Measurements from ENCODE around the gene METTL14. TPM values are rescaled to one million over a fixed set of nuclear protein-coding genes. Genes with fewer than 3 reads are reported as not detected.
"Not testable (repeated sequence)": the region's sequence is repeated elsewhere in the genome, so short reads cannot be mapped to it uniquely, and the experiment has no call there.

Gene METTL14
- total RNA-seq: 47.2 TPM

- DNase-seq (ENCODE audit: low spot score): peak; percentile 94
Measured at GRCh38 chr4:118684873-118685811, at the start of gene METTL14. METTL14 (plus strand) TSS chr4:118685392; CDS start chr4:118685535, 143 bp downstream.

DNA sequence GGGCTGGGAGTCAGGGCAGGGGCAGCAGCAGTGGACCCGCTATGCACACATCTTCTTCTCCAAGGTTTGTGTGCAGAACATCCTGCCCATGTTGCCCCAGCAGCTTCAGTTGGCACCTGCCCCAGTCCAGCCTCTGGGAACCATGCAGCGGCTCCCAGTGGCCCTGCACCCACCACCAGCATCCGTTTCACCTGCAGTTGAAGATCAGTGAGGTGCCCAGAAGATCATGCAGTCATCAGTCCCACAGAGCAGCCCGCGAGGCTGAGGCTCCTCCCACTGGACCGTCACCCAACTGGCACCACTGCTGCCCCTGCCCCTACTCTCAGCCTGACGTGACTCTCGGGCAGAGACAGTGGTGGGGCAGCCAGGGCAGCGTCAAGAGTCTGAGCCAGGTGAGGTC is 49.1 kb upstream of the METTL14 start:
- not testable (repeated sequence) for DNase-seq (ENCODE audit: low spot score)

DNA sequence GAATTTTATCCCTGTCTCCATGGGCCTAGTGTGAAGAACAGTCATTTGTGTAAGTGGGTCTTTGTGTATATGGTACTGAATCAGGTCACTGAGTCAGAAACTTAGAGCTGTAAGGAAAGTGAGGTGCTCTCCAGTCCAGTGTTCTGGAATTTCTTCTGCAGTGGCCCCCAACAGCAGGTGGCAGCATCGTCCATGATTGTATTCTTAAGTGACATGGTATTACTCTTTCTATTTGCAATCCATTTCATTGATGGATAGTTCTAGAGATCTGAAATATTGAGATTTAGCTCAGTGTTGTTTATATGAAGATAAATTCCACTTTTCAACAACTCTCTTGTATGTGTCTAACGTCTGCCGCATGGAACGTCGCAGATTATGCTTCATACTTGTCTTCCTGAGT is 20.5 kb upstream of the METTL14 start:
- DNase-seq (ENCODE audit: low spot score): peak; percentile 31

DNA sequence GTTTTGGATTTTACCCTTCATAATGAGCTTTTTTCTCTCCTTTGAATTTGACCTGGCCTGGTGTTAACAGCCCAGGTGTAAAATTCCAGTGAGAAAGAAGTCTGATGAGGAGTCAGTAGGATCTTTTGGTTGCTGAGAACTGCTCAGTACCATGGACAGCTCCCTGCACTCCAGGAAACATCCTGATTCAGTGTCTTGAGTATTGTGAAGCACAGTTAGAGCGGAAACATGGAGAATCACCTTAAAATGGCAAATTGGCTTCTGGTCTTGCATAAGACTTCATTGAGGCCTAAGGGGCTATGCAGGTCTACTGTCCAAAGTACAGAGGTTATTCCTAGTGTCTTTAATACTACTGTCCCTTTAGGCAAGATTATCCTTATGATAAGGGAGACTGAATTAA is 16.0 kb upstream of the METTL14 start:
- peak; percentile 76 for DNase-seq (ENCODE audit: low spot score)

- not testable (repeated sequence) for DNase-seq (ENCODE audit: low spot score)
Measured at GRCh38 chr4:118670968-118671367, 14.2 kb upstream of the METTL14 start.

DNA sequence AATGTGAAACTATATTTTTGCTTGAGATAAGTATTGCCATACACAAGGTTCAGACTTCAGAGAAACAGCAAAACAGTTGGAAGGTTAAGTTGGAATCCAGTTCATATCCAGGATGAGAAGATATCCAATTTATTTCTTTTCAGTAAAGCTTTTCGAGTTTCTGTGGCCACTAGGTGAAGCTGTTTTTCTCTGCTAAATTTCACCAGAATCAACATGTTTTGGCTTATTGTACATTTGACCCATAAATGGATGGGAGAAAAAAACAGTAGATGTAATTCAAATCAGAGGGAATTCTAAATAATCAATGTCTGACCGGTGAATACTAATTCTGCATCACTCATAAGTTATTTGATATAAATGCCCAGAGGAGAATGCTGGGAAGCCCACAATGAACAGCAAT is 9.1 kb upstream of the METTL14 start:
- no peak for DNase-seq (ENCODE audit: low spot score)

GRCh38 chr4:118680808-118681207 is 4.4 kb upstream of the METTL14 start:
- DNase-seq (ENCODE audit: low spot score): no peak

DNA sequence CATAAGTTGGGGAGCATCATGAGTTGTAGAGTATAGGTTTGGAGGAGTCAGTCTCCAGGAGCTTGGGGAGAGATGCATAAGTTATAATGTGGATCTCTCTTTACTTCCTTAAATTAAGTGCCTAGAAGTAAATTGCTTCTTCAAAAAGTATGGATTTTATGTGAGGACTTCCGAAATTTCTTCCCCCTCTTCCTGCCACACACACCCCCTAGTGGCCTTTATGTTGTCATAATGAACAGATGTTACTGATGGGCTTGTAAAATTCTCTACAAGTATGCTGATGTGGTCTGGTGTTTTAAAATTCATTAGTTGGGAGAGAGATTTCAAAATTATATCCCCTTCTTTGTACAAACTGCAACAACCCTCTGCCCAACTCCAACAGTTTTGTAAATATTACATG is 2.3 kb upstream of the METTL14 start:
- no peak for DNase-seq (ENCODE audit: low spot score)

DNA sequence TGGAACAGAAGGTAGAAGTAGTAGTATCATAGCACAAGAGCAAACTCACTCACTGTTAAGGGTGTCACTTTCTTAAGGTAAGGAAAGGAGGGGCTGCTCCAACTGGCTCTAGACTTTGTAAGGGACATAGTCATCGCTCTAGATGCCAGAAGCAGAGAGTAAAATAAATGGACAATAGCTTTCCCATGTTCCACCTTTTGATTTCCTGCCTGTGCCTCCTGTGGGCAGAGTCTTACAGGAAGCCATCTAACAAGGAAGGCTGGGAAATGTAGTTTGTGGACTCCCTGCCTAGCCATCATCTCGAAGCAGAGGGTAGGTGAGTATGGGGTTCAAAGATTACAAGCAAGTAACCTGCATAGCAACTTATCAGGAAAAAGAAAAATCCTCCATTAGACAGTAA is 1.7 kb upstream of the METTL14 start:
- no peak for DNase-seq (ENCODE audit: low spot score)

GRCh38 chr4:118703118-118703517 is 17.9 kb downstream of the METTL14 start:
- no peak for DNase-seq (ENCODE audit: low spot score)

DNA sequence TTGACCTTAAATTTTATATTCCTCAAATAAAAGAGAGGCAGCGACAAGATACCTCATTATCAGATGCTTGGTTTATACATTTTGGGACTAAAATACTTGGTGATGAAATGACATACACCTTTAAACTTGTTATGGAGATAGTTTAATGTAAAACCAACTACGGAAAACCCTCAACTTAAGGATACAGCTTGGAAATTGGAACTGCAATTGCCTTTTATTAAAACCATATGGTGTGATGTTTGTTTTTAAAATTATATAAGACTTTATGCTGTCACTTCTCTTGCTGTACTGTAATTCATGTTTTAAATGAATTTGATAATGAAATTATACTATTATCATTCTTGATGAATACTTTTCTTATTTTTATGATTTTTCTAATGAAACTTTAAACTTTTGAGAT is 25.9 kb downstream of the METTL14 start:
- no peak for DNase-seq (ENCODE audit: low spot score)

GRCh38 chr4:118712872-118713271 is 27.7 kb downstream of the METTL14 start:
- no peak for DNase-seq (ENCODE audit: low spot score)

GRCh38 chr4:118714682-118715081 is 29.5 kb downstream of the METTL14 start:
- no peak for DNase-seq (ENCODE audit: low spot score)

GRCh38 chr4:118716304-118716703 is 31.1 kb downstream of the METTL14 start:
- no peak for DNase-seq (ENCODE audit: low spot score)

- no peak for DNase-seq (ENCODE audit: low spot score)
Measured at GRCh38 chr4:118718511-118719170, 33.4 kb downstream of the METTL14 start.

- no peak for DNase-seq (ENCODE audit: low spot score)
Measured at GRCh38 chr4:118721752-118722151, 36.6 kb downstream of the METTL14 start.

DNA sequence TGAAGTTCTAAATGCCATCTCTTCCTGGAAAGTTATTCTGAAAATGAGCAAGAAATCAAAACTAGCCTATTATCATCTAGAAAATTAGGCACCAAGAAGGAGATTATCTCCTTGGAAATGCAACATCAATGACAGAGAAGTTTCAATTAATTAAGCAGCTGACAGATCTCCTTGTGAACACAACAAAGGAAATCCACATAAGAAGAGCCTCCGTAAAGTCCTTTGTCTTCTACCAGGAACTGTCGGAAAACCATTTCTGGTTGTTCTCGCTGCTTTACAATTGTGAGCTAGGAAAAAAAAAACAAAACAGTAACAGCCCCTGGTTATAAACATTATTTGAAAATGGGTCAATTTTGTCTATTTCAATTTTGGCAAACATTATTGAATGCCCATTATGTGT is 38.2 kb downstream of the METTL14 start:
- no peak for DNase-seq (ENCODE audit: low spot score)

- DNase-seq (ENCODE audit: low spot score): no peak
Measured at GRCh38 chr4:118727360-118727759, 42.2 kb downstream of the METTL14 start.

DNA sequence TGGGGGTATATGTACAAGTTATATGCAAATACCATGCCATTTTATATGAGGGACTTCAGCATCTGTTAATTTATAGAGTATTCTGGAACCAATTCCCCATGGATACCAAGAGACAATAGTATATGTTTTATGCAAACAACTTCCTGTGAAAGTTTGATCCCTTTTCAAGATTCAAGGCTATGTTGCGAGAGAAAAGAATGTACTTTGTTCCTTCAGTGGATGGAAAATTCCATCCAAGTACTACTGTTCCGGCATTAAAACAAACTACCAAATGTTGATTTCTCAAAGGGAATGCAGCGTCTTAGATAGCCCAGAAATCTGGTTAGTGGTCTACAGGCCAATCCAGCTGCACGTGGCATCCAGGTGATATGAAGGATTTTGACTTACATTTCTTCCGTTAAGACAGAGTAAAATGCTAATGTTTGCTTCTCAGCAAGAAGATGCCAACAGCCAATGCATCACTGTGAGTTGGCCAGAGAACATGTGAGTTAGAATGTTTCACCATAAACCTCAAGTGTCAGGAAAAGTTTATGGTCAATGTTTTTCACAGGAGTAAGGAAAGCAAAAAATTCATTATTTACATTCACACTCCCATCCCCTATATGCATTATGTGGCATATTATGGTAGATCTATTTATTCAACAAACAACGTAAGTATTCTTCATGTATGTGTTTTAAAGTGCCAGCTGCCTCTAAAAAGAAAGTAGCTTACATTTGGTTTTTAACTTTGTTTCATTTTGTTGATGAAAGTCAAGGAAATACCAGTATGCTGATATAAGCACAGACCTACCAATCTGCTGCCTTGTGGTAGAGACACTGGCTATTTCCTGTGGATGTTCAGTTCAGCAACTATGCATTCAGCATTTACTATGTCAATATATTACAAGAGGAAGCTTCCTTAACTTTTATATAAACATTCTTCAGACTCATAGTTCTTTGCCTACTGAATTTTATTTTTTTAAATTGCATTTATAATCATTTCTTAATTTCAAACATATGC is 44.4 kb downstream of the METTL14 start:
- DNase-seq (ENCODE audit: low spot score): no peak

DNA sequence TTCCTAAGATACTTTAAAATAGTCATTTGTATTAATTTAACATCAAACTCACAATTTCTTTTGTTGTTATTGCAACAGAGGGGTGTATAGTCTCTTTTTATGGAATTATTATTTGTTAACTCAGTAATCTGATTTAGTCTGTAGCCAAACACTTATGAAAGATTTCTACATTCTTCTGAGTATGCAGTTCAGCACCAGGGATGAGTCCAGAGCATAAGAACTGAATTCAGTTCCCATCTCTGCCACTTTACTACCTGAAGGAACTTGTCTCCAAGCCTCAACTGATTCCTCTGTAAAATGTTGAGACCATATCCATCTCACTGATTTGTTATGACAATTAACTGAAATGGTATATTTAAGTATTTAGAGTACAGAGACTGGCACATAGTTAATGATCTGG is 45.5 kb downstream of the METTL14 start:
- DNase-seq (ENCODE audit: low spot score): no peak

- DNase-seq (ENCODE audit: low spot score): no peak
Measured at GRCh38 chr4:118732591-118733330, 47.6 kb downstream of the METTL14 start.

Measured in mucosa of gallbladder (tissue), 1 donor.